HG02610 (cell line): Measurements from ENCODE around the gene EXOC7.
A peak's percentile ranks its signal among the peaks of the same experiment; 100 is the strongest.
"Not testable (repeated sequence)": the region's sequence is repeated elsewhere in the genome, so short reads cannot be mapped to it uniquely, and the experiment has no call there.

ENCODE experiments used
- ATAC-seq: cut with Tn5 transposase; IDR thresholded peaks from one replicate; pipeline ENCODE4 v1.9.1; 2021; ENCODE audit warnings: mild to moderate bottlenecking, moderate library complexity; ENCODE audit not compliant: unreplicated experiment

Gene EXOC7

DNA sequence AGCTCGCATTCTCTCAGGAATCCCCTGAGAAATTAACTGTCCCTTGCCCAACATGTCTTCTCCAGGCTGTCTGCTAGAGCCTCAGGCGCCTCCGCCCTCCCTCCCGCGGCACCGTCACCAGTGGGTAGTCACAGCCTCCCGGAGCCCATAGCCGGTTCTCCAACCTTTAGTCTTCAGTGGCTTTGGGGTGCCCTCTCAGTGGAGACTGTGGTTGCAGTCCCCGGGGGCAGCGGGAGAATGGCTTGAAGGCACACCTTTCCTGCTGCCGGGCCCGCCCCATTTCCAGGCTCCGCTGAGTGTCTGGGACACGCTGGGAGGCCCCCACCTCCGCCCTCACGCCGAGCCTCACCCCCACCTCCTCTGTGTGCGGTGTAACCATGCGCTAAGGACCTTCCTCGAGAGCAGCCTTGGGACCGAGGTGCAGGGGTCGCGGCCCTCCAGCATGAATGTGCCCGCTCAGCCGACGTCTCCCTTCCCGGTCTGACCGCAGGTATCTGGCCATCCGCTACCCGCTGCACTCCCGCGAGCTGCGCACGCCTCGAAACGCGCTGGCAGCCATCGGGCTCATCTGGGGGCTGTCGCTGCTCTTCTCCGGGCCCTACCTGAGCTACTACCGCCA, 27.3 kb downstream of the EXOC7 start:
- no peak for ATAC-seq

DNA sequence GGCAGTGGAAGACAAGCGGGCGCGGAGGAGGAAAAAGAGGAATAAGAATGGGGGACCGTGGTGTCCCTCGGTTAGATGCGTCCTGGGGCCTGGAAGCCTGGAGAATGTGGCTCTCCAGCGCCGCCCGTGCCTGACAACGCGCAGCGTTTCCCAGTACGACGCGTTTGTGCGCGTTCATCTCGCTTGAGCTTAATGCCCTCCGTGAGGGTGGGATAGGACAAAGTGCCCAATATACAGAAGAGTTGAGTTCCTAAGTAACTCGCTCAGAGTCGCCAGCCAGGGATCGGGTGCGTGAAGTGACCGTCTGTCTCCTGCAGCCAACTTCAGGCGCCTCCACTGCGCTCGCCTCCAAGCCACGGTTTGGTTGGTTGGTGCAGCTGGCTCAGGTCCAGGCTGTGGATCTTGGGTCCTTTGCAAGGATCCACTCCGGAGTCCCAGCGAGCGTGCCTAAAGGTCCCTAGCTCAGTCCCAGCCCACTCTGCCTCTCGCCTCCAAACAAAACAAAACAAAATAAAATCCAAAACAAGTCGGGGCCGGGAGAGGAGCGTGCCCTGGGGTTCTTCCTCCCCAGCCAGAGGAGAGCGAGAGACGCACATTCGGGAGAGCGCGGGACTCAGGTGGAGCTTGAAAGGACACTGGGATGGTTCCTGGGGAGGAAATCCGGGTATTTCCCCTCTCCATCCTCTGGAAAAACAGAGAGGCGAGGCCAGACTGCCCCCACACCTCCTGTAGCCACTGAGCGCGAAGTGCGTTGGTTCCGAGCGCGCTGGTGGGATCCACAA, 28.0 kb downstream of the EXOC7 start:
- no peak for ATAC-seq

DNA sequence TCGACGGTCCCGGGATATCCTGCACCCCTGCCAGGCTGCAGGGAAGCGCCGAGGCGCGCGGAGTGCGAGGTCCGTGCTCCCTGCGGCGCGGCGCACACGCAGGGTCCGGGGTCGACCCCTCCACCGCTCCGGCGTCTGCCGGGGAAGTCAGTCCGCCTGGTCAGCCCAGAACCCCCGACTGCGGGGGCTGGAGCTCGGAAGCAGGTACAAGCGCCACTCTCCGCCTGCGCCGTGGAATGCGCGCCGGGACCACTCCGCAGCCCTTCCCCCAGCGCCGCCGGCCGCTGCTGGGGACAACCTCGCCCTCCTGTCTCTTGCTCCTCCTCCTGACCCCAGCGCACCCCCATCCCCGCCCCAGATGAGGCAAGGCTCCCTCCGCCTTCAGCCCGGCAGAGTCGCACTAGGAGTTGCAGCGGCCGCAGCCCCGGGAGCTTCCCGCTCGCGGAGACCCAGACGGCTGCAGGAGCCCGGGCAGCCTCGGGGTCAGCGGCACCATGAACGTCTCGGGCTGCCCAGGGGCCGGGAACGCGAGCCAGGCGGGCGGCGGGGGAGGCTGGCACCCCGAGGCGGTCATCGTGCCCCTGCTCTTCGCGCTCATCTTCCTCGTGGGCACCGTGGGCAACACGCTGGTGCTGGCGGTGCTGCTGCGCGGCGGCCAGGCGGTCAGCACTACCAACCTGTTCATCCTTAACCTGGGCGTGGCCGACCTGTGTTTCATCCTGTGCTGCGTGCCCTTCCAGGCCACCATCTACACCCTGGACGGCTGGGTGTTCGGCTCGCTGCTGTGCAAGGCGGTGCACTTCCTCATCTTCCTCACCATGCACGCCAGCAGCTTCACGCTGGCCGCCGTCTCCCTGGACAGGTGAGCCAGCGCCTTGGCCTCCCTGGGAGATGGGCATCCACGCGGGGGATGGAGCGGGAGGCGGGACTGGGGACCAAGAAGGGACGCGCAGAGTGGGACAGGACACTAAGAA, 28.9 kb downstream of the EXOC7 start, which contains the start of gene GALR2:
Gene GALR2 (plus strand): TSS at position 392 of the 974 bp plus-strand sequence. CDS start 103 bp downstream, at position 495.
- no peak for ATAC-seq

DNA sequence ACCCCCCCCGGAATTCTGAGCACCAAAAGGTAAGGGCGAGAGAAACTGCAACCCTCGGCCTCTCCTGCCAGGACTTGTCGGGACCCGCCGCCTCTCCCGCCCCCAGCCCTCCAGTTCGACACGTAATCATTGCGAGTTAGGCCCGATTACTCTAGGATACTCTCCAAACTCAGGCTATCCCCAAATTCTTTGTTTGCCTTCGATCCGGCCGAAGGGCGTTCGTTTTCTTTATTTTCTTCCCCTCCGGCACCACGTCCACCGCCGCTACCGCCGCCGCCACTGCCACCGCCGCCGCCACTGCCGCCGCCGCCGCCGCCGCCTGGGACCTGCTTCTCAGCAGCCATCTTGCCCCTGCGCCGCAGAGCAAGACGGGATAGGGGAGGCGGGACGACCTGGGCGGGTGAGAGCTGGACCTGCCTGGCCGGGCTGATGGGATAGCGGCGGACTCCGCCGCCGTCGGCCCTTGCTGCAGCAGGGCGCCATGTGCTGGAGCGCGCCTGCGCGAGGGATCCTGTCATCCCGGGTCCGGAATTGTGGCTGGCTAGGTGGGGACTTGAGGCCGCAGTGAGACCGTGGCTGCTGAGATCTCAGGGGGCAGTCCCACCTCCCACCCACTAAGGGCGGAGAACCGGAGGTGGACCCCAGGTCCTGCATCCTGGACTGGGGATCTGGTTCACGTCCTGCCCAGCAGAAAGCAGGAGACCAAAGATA, 31.3 kb downstream of the EXOC7 start, which contains the start of gene SRP68:
Gene SRP68 (minus strand): TSS at position 370 of the 711 bp plus-strand sequence. CDS start 26 bp downstream, at position 344.
- ATAC-seq = peak; percentile 96

DNA sequence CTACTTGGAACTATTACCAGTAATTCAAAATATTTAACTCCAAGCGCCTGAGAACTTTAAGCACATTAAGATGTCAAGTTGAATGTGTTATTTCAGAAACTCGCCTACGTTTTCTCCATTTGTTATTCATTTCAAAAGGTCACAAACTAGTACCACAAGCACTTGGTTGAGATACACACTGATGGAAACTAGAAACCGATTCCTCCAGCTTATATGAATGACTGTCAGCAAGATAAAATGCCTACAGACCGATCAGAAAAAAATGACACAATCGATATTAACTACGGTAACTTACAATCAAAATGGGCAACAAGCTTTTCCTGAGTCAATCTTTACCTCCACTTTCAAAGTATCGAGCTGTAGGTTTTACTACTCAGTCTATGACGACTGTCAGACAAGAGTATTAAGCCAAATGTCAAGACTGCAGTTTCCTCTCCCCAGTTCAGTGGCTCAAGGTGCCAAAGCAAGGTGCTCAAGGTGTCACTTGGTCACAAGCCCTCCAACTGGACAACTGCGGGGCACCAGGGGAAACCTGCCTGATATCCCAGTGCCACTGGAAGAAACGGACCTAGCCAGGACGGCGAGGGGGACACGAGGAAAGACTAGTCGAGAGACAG, 31.9 kb downstream of the EXOC7 start:
- no peak for ATAC-seq

DNA sequence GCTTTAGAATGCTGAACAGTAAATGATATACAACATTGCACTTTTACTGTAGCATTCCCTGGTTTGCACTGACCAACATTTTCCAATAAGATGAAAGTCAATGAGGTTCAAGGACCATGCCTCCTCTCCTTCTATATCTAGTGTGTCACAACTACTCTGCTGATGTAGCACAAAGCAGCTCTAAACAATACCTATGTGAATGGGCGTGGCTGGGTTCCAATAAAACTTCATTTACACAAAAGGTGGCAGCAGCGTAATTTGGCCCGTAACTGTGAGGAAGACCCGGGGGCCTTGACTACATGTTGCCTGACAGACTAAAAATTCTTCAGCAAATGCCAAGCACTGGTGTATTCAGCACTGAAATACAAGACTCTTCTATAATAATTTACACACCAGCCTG, 37.8 kb downstream of the EXOC7 start:
- ATAC-seq = no peak

DNA sequence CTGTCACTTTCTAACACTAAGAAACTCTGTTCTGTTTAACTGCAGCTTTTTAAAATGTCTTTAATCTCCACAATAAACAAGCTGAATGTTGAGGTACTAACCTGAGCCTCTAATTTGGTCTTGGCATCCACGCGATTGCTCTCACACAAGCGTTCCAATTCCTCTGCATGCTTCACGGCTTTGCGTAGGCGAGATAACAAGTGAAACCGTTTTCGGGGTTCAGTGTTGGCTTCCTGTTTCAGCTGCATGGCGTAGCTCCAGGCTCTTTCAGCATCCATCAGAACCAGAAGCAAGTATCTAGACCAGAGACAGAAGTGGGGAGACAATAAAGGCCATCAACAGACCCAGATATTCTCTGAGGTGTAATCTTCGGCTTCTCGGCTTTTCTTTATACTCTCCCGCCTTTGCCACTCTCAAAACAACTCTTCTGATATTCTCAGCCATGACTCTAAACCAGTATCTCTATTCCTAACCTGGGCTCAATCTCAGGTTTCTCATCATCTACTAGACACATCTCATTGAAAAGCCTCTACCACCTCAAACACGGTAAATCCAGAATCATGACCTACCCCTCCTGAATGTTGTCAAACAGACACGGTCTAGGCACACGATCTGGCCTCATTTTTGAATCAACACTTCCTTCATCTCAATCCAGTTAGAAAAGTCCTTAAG, 39.6 kb downstream of the EXOC7 start:
- no peak for ATAC-seq

DNA sequence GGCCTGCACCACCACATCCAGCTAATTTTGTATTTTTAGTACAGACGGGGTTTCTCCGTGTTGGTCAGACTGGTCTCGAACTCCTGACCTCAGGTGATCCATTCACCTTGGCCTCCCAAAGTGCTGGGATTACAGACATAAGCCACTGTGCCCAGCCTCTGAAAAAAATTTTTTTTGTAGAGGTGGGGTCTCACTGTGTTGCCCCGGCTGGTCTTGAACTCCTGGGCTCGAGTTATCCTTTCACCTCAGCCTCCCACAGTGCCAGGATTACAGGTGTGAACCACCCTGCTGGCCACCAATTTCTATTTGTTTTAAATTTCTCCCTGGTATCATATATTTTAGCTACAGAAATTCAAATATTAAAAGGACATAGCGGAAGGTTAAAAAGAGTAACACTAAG, 45.3 kb downstream of the EXOC7 start:
- not testable (repeated sequence) for ATAC-seq

DNA sequence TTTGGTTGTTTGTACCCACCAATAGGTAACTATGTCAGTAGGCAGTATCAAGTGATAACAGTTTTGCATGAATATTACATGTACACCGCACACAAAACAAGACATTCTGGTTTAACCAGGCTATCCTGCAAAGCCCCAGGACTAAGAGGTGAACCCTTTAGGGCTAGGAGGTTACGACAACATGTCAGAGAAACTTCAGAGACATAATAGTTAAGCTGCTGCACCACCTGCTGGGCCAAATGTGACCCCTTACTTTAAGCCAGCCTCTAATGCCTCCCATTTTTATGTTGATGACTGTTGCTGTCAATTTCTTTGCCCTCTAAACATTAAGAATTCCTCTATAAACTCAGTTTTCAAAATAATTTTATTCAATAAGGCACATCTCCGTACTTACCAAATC, 46.7 kb downstream of the EXOC7 start:
- ATAC-seq = no peak

DNA sequence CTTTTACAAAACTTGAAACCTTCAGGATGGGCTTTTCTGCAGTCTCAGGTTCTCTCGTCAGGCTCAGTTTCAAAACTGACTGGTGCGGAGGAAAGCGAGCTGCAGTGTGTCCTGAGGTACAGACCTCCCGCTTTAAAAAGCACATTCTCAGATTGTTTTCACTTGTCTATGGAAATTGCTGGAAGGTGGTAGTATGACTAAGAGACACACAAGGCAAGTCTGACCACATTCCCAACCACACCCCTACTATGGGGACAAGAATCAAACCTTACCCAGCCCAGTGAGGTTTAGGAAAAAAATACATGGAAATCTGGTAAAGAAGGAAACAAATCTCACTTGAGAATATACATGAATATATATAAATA, 49.5 kb downstream of the EXOC7 start:
- ATAC-seq = no peak

DNA sequence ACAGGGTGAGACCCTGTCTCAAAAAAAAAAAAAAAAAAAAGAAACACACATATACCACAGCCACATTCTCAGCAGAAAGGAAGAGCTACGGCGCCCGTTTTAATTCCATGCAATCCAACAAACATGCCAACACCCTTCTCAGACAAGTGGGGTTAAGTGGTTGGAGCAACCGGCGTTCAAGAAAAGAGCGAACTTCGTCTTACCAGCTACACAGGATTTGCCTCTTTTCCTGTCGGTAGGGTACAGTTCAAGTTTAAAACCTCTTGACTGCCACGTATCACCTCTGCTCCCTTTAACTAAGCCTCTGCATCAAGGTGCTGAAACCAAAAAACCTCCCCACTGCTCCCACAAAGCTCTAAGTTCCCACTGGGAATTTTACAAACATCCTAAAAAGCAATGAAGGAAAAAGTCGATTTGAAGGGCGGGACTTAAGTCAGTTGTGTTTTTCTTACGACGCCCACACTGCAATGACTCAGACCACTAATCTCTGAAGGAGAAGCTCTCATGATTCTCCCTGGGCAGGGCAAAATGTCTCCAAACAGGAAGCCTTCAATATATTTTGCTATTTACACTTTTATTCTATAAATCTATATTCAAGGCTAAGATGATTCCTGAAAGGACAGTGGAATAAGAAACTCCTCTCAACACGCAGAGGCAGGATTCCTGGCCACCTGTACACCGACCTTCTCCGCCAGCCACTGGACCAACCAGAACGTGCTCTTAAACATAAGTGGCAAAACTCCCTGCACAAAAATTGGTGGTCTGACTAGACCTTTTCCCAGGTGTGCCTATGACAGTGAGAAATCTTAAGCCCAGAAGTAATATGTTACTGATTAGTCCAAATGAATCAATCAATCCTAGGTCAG, 50.1 kb downstream of the EXOC7 start:
- no peak for ATAC-seq

DNA sequence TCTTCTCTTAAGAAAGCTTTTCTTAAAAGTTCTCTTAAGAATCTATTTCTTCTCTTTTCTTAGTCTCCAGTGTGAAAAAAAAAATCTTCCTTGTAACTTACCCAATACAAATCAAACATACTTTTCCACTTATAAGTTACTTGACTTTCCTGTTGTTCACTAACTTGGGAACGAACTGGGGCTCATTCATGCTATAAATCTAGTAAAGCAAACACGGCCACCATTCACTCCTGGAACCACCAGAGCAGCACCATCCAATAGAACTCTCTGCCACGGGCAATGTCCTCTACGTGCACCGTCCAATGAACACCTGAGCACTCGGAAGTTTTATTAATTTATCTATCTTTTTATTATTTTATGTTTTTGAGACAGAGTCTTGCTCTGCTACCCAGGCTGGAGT, 52.0 kb downstream of the EXOC7 start:
- ATAC-seq = no peak

DNA sequence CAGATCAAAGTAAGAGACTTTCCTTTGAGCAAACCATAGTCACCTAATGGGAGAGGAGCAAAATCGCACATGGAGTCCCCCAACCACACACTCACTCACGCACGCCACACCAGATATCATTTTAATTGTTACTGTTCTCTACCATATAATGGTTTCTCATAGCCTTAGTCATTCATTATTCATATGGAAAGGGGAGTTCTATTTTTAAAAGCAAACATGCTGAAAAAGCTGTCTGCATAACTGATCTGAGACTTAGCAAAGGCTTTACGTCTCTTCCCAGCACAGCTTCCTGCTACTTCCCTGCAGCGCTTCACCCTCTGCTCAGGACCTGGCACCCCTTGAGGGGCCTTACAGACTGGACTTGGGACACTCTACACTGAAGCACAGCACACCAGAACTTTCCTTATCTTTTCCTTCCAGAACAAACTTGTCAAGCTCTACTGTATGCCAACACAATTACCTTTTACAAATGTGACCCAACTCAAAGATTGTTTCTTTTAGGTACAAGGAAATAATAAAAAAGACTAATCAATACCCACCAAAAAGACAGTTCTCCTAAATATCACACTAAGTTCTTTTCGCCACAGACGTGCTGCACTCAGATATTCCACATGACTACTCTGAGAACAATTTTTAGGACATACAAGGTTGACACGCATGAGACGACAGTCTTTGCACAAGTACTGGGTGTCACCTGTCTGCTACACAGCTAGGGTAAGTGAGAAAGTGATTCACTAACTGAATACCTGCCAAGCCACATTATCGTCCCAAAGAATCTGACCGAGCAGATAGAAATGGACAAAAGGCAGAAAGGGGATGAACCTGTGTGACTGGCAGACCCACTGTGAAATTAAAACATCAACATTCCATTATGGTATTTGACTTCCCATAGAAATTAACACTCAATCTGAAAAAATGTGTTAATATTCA, 52.8 kb downstream of the EXOC7 start:
- no peak for ATAC-seq

DNA sequence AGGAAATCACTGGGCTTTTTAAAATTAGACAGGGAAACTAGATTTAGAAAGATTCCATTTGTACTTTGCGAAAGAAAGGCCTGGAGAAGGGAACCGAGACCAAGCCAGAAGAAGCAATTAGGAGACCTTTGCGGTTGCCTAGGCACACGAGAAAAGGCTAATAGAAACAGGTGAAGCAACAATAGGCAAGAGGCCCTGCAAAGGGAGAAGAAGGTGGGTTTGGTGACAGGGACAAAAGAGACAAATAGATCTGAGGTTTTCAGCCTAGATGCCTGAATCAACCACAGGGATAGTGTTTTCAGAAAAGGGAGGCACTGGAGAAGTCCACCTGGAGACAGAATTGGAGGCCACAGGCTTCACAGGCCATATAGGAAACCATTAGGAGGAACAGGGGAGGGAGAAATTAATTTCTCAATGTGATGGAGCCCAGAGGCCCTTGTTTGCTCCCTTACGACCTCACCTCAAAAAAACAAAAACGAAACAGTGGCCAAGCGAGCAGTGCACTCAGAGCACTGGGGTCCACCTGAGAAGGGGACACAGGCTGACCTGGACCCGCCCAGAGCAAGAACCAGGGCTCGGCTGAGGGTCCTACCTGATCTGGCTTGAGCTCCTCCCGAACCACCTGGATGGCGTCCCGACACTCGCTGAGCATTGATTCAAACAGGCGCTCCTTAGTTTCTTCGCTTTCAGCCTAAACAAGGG, 53.6 kb downstream of the EXOC7 start:
- no peak for ATAC-seq

DNA sequence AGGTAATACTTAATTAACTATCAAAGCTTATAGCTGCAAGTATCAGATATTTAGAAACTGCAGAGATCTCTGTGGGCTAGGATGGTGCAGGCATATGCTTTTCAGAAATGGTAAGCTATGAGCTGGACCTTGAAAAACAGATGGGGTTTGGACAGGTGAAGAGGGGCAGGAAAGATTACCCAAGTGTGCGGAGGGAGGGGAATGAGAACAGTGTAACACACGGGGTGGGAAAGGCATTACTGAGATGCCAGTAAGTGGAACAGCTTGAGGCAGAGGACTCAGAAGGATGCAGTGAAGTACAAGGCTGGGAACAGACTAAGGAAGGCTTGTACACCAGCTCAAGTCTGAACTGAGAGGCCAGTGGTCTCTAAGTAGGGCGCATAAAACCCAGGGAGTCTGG, 54.3 kb downstream of the EXOC7 start:
- no peak for ATAC-seq

DNA sequence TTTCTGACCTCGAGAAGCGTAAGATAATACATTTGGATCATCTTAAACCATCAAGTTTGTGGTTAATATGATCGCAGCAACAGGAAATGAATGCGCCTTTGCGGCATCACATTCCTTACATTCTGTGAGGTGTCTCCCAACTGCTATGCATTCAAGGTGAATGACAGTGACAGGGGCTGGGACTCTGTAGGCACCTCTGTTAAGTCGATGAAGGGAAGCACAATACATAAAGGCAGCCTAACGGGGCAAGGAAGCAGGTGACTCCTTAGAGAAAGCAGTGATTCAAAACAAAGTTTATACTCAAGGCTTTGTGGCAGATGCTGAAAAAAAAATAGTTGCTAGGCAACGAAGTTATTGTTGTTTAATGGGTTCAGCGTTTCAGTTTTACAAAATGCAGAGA, 54.9 kb downstream of the EXOC7 start:
- no peak for ATAC-seq

DNA sequence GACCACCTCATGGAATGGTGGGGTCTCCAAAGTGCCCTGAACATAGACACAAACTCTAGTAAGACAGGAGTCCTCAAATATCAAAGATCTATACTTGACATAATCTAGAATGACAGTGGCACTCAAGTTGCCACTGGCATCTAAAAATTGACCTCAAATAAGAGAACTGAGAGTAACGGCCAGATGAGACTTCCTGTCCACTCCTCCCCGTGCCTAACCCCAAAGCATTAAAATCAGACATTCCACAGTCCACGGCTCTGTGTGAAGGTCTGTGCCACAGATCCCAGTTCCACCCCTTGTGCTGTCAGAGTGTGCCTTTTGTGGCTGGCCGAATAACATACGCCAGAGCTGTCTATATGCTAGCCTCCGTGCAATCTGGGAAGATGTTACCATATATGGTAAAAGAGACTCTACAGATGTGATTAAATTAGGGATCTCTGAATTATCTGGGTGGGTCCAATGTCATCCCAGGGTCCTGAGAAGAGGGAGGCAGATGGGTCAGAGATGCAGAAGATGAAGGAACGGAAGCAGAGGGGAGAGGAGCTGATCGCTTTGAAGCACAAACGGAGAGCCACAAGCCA, 55.5 kb downstream of the EXOC7 start:
- no peak for ATAC-seq
